Measurements from ENCODE around the gene GRB10.

GRB10 gene

DNA sequence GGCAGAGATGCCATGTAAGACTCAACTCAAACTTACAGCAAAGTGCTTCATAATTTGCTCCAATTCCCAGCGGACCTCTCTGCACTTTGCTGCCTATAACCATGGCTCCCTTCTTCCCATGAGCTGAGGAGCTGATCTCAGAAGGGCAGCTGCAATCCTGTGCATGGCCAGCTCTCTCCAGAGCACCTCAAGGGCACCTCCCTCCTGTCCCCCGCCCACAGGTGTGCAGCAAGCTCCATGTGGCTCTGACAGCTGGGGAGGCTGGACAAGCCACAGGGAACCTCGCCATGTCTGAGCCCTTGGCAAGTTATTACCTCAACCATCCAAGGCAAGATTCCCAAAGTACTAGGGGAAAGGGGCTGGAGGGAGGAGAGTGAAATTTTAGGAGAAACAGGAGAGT is 156.4 kb downstream of the GRB10 start:
- H3K4me3 ChIP-seq (ENCODE audit: low read depth, low read length), result no peak overlapping the region
- DNase-seq (ENCODE audit: low read depth), result no peak
- TF ChIP-seq, protein P1, sequence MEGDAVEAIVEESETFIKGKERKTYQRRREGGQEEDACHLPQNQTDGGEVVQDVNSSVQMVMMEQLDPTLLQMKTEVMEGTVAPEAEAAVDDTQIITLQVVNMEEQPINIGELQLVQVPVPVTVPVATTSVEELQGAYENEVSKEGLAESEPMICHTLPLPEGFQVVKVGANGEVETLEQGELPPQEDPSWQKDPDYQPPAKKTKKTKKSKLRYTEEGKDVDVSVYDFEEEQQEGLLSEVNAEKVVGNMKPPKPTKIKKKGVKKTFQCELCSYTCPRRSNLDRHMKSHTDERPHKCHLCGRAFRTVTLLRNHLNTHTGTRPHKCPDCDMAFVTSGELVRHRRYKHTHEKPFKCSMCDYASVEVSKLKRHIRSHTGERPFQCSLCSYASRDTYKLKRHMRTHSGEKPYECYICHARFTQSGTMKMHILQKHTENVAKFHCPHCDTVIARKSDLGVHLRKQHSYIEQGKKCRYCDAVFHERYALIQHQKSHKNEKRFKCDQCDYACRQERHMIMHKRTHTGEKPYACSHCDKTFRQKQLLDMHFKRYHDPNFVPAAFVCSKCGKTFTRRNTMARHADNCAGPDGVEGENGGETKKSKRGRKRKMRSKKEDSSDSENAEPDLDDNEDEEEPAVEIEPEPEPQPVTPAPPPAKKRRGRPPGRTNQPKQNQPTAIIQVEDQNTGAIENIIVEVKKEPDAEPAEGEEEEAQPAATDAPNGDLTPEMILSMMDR (IDR thresholded peaks at IDR 0.05; ENCODE audit: low read depth, low read length, missing control alignments), result no peak

DNA sequence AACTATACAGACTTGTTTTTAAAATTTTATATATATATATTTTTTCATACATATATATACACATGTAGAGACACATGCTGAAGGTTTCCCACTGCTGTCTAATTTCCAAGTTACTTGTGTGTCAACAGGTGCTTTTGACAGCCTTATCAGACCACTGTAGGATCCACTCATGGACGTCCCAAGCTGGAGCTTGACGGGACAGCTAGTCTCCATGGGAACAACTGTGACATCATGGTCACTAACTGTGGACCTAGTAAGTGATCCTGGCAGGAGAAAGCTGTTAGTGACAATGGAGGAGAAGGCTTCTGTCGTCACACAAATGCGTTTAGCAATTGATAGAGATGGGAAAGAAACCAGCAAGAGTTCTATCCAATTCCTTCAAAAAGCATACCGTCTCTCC is 157.3 kb downstream of the GRB10 start:
- TF ChIP-seq, protein P1 (IDR thresholded peaks at IDR 0.05; ENCODE audit: low read depth, low read length, missing control alignments), result no peak
- H3K4me3 ChIP-seq (ENCODE audit: low read depth, low read length), result no peak overlapping the region
- DNase-seq (ENCODE audit: low read depth), result no peak

DNA sequence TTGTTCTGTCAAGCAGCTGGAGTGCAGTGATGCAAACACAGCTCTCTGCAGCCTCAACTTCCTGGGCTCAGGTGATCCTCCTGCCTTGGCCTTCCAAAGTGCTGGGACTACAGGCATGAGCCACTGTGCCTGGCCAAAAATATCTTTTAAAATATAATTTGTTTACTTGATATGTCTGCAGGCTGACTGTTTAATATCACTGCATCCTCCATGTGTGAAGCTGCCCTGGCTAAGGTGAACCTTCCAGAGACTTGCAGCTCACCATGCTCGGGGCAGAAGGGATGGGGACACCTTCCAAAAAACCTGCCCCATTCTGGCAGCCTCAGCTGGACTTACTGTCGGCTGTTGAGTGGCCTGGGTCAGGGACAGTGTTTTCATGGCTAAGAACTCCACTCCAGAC is 159.9 kb downstream of the GRB10 start:
- TF ChIP-seq, protein P1 (IDR thresholded peaks at IDR 0.05; ENCODE audit: low read depth, low read length, missing control alignments), result no peak
- DNase-seq (ENCODE audit: low read depth), result no peak
- H3K4me3 ChIP-seq (ENCODE audit: low read depth, low read length), result no peak overlapping the region

DNA sequence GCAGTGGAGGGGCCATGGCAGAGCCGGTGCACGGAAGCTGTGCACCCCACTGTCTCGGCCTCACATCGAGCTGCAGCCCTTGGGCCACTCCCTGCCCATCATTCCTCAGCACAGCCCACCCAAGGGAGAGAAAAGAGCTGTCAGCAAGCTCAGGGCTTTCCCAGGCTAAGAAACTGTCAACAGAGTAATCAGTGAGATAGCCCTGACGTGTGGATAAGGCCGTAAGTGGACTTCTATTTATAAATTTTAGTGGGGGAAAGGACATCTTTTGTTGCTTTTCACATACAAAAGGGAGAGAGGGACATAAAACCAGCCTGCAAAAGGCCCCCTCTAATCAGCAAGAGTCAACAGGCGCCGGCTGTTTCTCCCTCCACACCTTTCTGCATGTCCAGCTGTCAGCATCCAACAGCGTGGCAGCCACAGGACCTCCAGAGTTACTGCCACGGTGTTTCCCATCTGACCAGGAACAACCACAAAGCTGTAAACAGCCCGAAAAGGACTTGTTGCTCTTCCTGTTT is 160.7 kb downstream of the GRB10 start:
- DNase-seq (ENCODE audit: low read depth), result no peak
- TF ChIP-seq, protein P1 (IDR thresholded peaks at IDR 0.05; ENCODE audit: low read depth, low read length, missing control alignments), result no peak
- no peak overlapping the region for H3K4me3 ChIP-seq (ENCODE audit: low read depth, low read length)

DNA sequence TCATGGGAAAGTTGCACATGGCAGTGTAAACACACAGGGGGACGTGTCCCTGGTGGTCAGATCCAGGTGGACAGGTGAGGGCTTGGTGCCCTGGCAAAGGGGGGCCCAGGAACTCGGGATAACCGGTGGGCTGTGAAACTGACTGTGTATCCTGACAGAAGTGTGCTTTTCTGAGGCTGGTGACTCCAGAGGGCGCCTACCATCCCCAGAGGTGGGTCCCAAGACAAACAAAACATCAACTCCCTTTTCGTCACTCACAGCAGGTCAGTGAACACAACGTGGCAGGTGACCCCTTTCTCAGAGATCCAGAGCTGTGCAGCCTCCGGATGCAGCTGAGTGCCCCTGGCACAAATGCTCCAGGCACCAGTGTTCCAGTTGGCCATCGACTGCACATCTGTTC is 161.5 kb downstream of the GRB10 start:
- H3K4me3 ChIP-seq (ENCODE audit: low read depth, low read length), result no peak overlapping the region
- TF ChIP-seq, protein P1 (IDR thresholded peaks at IDR 0.05; ENCODE audit: low read depth, low read length, missing control alignments), result no peak
- no peak for DNase-seq (ENCODE audit: low read depth)

DNA sequence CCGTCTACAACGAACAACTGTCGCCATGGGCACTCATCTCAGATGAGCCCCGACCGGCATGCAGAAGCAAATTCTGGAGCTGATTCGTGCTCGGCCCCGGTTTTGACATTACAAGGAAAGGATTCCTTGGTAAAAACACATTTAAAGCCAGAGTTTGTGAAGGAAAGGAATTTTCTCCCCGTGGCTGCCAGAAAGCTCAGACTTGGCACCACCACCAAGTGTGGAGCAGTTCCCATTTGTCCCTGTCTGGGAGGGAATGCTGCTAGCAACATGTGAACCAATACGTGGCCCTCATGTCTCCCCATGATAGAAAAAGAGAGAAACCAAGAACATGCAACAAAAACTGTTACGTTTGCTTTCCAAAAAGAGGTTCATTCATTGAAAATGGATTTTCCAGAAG is 162.3 kb downstream of the GRB10 start:
- TF ChIP-seq, protein P1 (IDR thresholded peaks at IDR 0.05; ENCODE audit: low read depth, low read length, missing control alignments), result no peak
- no peak overlapping the region for H3K4me3 ChIP-seq (ENCODE audit: low read depth, low read length)
- DNase-seq (ENCODE audit: low read depth), result no peak

DNA sequence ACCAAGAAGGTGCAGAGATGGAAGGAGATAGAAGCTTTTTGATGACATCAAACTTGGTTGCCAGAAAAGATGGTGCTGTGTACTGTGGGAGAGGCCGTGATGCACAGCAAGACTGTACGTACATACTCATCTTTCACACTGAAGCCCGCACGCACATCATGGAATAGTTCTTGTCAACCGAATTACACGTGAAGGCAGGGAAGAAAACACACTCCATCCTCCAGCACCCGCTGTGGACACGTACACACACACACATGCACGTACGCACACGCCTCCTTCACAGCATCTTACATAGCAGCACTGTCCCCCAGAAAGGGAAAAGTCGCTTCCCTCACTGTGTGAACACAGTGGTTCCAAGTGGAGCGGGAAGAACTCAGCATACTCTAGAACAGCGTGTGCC is 163.0 kb downstream of the GRB10 start:
- no peak overlapping the region for H3K4me3 ChIP-seq (ENCODE audit: low read depth, low read length)
- no peak for DNase-seq (ENCODE audit: low read depth)
- TF ChIP-seq, protein P1 (IDR thresholded peaks at IDR 0.05; ENCODE audit: low read depth, low read length, missing control alignments), result no peak

Data from GM12864 (cell line).